Measurements from ENCODE around the gene CCN6. TPM values are rescaled to one million over a fixed set of nuclear protein-coding genes. Genes with fewer than 3 reads are reported as not detected.

CCN6 gene
- polyA plus RNA-seq, result not detected

DNA sequence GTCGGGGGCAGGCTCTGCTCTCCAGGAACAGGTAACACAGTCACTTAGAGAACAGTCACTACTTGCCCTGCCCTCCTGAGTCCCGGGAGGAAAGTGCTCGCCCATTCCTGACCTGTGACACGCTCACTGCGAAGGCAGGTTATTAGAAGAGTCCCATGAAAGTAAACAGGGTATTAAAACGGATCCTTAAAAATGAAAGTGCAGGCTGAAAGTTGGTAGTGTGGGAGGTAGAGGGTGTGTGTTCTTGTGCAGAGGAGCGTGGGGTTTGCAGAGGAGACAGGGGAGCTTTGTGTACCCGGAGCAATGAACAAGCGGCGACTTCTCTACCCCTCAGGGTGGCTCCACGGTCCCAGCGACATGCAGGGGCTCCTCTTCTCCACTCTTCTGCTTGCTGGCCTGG, at the start of gene CCN6:
CCN6 (plus strand) TSS at position 104 of the 400 bp plus-strand sequence; CDS start at position 358, 254 bp downstream.
- H3K27ac Mint-ChIP-seq, result peak within 1 kb of the TSS in 2 of 3 donors; percentile 48 to 72
- H3K36me3 Mint-ChIP-seq, result peaks cover 5% of the 10 kb centered on the region
- peak within 1 kb of the TSS in 1 of 4 donors; percentile 29 for H3K4me3 Mint-ChIP-seq
- H3K9me3 Mint-ChIP-seq, result peaks cover 0 to 1% (median 0%) of the 10 kb centered on the region in 3 donors
- H3K4me1 Mint-ChIP-seq, result no peaks in the 10 kb centered on the region
- no peaks in the 10 kb centered on the region for H3K27me3 Mint-ChIP-seq

DNA sequence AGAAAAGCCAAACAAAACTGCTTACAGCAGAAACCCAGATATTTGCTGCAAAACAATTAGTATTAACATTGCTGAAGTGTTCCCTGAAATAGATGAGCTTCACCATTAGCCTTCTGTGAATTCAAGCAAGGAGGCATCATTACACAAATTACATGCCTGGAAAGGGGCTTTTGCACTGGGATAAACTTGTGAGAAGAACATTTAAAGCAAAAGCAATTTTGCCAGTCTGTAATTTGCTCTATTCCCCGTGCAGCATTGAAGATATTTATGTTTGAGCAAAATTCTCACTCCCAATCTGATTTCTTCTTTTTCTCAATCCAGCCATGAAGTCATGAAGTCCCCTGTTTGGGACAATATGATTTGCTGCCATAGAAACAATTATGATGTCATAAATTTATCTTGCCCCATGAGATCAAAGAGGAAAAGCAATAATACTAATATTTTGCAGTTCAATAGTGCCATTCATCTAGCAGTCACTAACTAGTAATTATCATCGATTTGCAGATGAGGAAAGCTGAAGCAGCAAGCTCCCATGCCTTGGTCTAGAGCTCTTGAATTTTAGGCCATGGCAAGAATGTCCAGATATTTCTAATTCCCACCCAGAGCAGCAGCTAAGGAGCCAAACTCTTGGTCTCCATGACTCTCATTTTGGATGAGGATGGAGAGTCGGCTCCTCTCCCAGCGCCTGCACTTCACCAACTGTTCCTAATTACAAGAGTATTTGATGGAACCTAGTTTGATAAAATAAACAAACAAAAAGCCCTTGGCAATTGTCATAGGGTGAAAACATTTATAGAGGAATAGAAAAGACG, 49.5 kb upstream of the CCN6 start:
- no peaks in the 10 kb centered on the region for H3K4me1 Mint-ChIP-seq
- no peak overlapping the region for H3K4me3 Mint-ChIP-seq
- H3K27ac Mint-ChIP-seq, result no peak overlapping the region
- H3K9me3 Mint-ChIP-seq, result no peaks in the 10 kb centered on the region
- H3K36me3 Mint-ChIP-seq, result no peaks in the 10 kb centered on the region
- H3K27me3 Mint-ChIP-seq, result no peaks in the 10 kb centered on the region

GRCh38 chr6:112005013-112005371, 48.9 kb upstream of the CCN6 start:
- Mint-ChIP-seq H3K9me3 (no peaks in the 10 kb centered on the region), H3K4me1 (no peaks in the 10 kb centered on the region), H3K4me3 (no peak overlapping the region), H3K27me3 (no peaks in the 10 kb centered on the region), H3K36me3 (no peaks in the 10 kb centered on the region), H3K27ac (no peak overlapping the region)

DNA sequence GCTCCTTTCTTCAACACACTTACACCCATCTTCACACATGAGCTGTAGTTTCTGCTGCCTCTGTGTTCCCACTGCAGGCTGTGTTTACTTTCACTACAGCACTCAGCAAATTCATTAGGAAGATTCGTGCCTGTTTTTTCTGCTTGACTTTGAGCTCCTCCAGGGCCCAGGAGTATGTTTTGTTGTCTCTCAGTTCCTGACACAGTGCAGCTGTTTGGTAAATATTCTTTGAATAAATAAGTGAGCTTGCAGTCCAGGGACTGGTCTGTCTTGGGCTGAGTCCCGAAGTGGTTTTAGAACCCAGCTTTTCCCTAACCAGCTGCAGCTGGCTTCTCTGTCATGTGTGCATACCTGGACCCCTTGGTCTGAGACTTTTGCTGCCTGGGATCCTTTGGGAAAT, 46.6 kb upstream of the CCN6 start:
- Mint-ChIP-seq H3K4me3 (no peak overlapping the region), H3K4me1 (no peaks in the 10 kb centered on the region), H3K36me3 (peaks cover 2% of the 10 kb centered on the region), H3K27ac (no peak overlapping the region), H3K9me3 (no peaks in the 10 kb centered on the region), H3K27me3 (no peaks in the 10 kb centered on the region)

- no peaks in the 10 kb centered on the region for H3K27me3 Mint-ChIP-seq
- no peak overlapping the region for H3K4me3 Mint-ChIP-seq
Measured at GRCh38 chr6:112007805-112008204, 46.1 kb upstream of the CCN6 start.

DNA sequence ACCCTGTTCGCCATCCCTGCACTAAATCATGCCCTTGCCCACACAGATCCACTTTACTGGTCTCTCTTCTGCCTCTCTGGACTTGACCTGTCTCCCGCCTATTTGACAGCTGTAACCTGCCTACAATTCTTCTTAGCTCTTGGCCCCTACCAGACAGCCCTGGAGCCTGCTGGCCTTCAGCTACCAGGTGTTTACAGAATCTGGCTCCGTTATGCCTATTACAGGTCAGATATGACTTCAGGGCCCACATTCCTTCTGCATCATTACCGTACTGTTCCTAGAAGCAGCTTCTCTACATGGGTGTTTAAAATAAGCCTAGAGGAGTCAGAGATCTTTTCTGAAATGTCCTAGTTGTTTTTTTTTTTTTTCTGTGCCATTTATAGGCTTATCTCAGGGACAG, 45.4 kb upstream of the CCN6 start:
- H3K4me1 Mint-ChIP-seq, result no peaks in the 10 kb centered on the region
- H3K9me3 Mint-ChIP-seq, result no peaks in the 10 kb centered on the region
- peaks cover 2% of the 10 kb centered on the region for H3K36me3 Mint-ChIP-seq
- H3K4me3 Mint-ChIP-seq, result no peak overlapping the region
- peak overlapping the region in 1 of 3 donors; percentile 71 for H3K27ac Mint-ChIP-seq
- H3K27me3 Mint-ChIP-seq, result no peaks in the 10 kb centered on the region

More at GRCh38 chr6:112007805-112008204, 46.1 kb upstream of the CCN6 start:
- H3K27ac Mint-ChIP-seq, result no peak overlapping the region
- H3K9me3 Mint-ChIP-seq, result no peaks in the 10 kb centered on the region
- H3K36me3 Mint-ChIP-seq, result peaks cover 2% of the 10 kb centered on the region
- no peaks in the 10 kb centered on the region for H3K4me1 Mint-ChIP-seq

- H3K27ac Mint-ChIP-seq, result peak overlapping the region in 1 of 3 donors; percentile 68
- H3K4me1 Mint-ChIP-seq, result no peaks in the 10 kb centered on the region
- no peak overlapping the region for H3K4me3 Mint-ChIP-seq
- no peaks in the 10 kb centered on the region for H3K9me3 Mint-ChIP-seq
- peaks cover 2% of the 10 kb centered on the region for H3K36me3 Mint-ChIP-seq
- H3K27me3 Mint-ChIP-seq, result no peaks in the 10 kb centered on the region
Measured at GRCh38 chr6:112010328-112010727, 43.6 kb upstream of the CCN6 start.

DNA sequence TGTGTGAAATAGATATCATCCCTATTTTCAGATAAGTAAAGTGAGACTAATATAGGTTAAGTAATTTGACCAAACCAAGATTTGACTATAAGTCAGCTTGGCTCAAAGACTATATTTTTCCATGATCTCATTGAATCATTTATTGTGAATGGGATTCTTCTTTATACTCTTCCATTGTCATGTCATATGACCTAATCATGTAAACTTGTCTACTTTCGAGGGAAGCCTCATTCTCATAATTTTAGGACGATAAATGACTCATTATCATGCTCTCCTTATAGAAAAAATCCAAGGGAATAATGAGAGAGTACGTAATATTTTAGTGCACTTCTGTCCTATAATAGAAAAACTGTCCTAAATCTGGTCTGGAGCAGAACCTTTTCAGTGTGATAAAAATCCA, 40.9 kb upstream of the CCN6 start:
- peaks cover 2% of the 10 kb centered on the region for H3K36me3 Mint-ChIP-seq
- H3K4me3 Mint-ChIP-seq, result no peak overlapping the region
- no peaks in the 10 kb centered on the region for H3K9me3 Mint-ChIP-seq
- H3K27me3 Mint-ChIP-seq, result no peaks in the 10 kb centered on the region
- no peaks in the 10 kb centered on the region for H3K4me1 Mint-ChIP-seq
- H3K27ac Mint-ChIP-seq, result no peak overlapping the region

DNA sequence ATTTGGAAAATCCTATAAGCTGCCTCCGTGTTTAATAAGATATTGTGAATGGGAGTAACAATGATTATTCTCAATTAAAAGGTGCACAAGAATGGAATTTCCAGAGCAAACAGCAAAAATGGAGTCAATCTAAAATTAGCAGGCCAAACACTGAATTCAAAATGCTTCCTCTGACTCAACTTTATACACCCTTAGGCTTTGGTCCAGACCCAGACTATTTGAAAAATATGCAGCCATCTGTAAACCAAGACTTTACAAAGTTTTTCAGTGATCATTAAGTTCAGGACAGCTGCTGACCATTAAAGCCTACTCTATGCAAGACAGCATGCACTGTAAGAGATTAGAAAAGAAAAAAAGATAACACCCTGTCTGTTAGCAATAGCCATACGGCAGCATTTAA, 39.4 kb upstream of the CCN6 start:
- Mint-ChIP-seq H3K4me1 (no peaks in the 10 kb centered on the region), H3K4me3 (no peak overlapping the region), H3K27me3 (no peaks in the 10 kb centered on the region), H3K36me3 (peaks cover 2% of the 10 kb centered on the region), H3K27ac (no peak overlapping the region), H3K9me3 (no peaks in the 10 kb centered on the region)

GRCh38 chr6:112015725-112016124, 38.2 kb upstream of the CCN6 start:
- Mint-ChIP-seq H3K4me3 (no peak overlapping the region), H3K4me1 (no peaks in the 10 kb centered on the region), H3K36me3 (no peaks in the 10 kb centered on the region), H3K27me3 (no peaks in the 10 kb centered on the region), H3K9me3 (no peaks in the 10 kb centered on the region), H3K27ac (no peak overlapping the region)

GRCh38 chr6:112016320-112016719, 37.6 kb upstream of the CCN6 start:
- Mint-ChIP-seq H3K4me1 (no peaks in the 10 kb centered on the region), H3K27me3 (no peaks in the 10 kb centered on the region), H3K36me3 (no peaks in the 10 kb centered on the region), H3K9me3 (no peaks in the 10 kb centered on the region), H3K4me3 (no peak overlapping the region), H3K27ac (no peak overlapping the region)

DNA sequence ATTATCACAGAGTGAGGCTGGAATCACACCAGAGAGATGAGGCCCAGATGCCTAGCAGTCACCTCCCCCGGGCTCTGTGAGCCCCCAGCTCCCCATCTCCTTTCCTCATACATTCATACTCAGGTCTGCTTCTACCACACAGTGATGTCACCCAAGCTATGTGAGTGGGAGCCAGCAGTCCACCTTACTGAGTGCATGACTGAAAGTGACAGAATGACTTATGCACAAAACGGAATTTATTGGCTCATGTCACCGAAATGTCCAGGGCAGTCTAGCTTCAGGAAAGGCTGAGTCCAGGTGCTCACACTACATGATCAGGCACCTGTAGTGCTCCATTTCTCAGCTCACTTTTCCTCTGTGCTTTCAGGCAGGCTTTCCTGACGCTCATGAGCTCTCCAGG, 36.7 kb upstream of the CCN6 start:
- Mint-ChIP-seq H3K4me1 (no peaks in the 10 kb centered on the region), H3K27ac (no peak overlapping the region), H3K9me3 (no peaks in the 10 kb centered on the region), H3K27me3 (no peaks in the 10 kb centered on the region), H3K36me3 (no peaks in the 10 kb centered on the region), H3K4me3 (no peak overlapping the region)

DNA sequence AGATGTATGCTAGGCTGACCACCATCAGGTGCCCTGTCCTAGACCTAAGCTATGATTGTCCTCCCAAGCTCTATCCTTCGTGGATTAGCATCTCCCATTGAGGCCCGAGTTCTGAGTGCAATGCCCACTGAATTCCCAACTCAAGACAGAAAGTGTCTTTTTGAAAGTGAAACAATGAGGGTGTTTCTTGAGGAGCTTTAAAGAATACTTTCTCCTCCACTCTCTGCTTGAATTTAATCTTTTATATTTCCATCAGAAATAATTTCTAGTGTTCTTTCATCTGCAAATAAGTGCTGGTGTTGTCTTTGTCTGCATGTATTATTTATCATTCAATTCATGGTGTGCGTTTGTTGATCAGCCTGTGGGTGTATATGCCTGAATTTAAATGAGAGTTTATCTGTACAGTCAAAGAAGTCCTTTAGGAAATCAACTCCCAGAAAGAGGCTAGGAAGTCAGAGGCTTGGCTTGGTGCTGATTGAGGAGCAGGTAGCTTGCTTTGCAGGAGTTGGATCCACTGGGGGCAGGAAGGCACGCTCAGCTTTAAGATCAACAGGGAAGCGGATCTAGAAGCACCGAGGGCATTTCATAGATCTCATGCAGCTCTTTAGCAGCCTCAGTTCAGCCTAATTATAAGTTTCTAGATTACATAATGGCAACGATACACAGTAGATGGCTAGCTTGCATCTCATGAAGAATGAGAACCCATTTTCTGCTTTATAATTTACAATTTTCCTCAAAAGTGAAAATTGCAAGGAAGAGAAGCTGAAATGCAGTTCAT, 36.0 kb upstream of the CCN6 start:
- no peaks in the 10 kb centered on the region for H3K27me3 Mint-ChIP-seq
- H3K9me3 Mint-ChIP-seq, result no peaks in the 10 kb centered on the region
- H3K27ac Mint-ChIP-seq, result no peak overlapping the region
- H3K36me3 Mint-ChIP-seq, result no peaks in the 10 kb centered on the region
- no peaks in the 10 kb centered on the region for H3K4me1 Mint-ChIP-seq
- no peak overlapping the region for H3K4me3 Mint-ChIP-seq

DNA sequence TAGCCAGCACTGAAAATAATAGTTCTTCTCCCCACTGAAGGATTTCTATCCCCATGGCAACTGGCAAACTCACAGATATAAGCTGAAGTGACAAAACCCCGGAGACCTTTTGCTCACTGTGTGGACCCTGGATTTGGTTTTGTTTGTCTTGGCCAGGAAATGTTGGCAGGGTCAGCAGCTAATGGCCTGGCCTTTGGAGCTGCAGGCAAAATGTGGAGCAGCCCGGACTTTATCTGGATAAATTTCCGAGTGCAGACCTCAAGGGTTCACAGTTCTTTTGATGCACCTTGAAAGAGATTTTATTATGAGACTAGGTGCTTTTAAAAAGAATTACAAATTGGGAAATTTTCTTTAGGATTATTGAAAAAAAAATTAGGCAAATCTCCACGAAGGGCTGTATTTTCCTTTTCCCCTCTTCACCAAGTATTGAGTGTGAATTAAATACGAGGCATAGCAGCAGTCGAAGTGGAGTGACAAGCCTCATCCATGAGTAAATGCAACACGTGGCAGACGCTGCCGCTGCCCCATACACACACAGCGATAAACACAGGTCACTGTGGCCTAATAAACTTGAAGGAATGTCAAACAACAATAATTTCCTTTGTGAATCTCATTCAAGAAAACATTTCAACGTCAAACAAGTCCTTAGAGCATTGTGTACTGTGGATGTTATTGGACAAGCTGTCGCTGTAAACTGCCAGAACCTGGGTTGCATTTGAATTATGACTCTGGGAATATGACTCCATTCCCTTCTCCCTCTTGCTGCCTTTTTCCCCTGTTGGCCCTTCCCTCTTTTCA, 35.1 kb upstream of the CCN6 start:
- Mint-ChIP-seq H3K9me3 (peaks cover 0 to 4% (median 0%) of the 10 kb centered on the region in 3 donors), H3K27ac (no peak overlapping the region), H3K4me1 (no peaks in the 10 kb centered on the region), H3K4me3 (no peak overlapping the region), H3K27me3 (no peaks in the 10 kb centered on the region), H3K36me3 (no peaks in the 10 kb centered on the region)

- H3K27me3 Mint-ChIP-seq, result peaks cover 2% of the 10 kb centered on the region
- H3K27ac Mint-ChIP-seq, result no peak overlapping the region
- H3K36me3 Mint-ChIP-seq, result no peaks in the 10 kb centered on the region
- peaks cover 4 to 11% (median 4%) of the 10 kb centered on the region in 3 donors for H3K9me3 Mint-ChIP-seq
- no peak overlapping the region for H3K4me3 Mint-ChIP-seq
- H3K4me1 Mint-ChIP-seq, result no peaks in the 10 kb centered on the region
Measured at GRCh38 chr6:112019589-112019988, 34.3 kb upstream of the CCN6 start.
